Testis (tissue), 3 donors: ENCODE data around the gene HTT. TPM values are rescaled to one million over a fixed set of nuclear protein-coding genes. Genes with fewer than 3 reads are reported as not detected.

Experiments used
- DNase-seq: peaks from one replicate; pipeline ENCODE4 v3.0.0-alpha.2; 2019
- H3K27ac ChIP-seq, 2 donors: fragments of 200-600 bp; sonication (generic); one replicate each; pipeline ENCODE4 v1.5.1; 2019
- H3K27me3 ChIP-seq: fragments of 200-600 bp; sonication (generic); one replicate; pipeline ENCODE4 v1.5.1; 2019
- H3K36me3 ChIP-seq: fragments of 200-600 bp; sonication (generic); one replicate; pipeline ENCODE4 v1.5.1; 2017; ENCODE audit warnings: low read depth; ENCODE audit errors: missing control alignments
- H3K4me1 ChIP-seq: fragments of 200-600 bp; sonication (generic); one replicate; pipeline ENCODE4 v1.5.1; 2019
- H3K4me3 ChIP-seq, 2 donors: fragments of 200-600 bp; sonication (generic); one replicate each; pipeline ENCODE4 v1.5.1; 2017 to 2019
- H3K9me3 ChIP-seq: fragments of 200-600 bp; sonication (generic); one replicate; pipeline ENCODE4 v1.5.1; 2017
- CTCF ChIP-seq, 3 experiments: fragments of 450-650 bp in 2 of 3; fragments of 200-600 bp in 1 of 3; sonication (generic) in 1 of 3; IDR thresholded peaks; one replicate each; pipeline ENCODE4 v1.5.1; 2016 to 2019; ENCODE audit warnings: antibody characterized with exemption in 3 of 3, mild to moderate bottlenecking in 2 of 3, moderate library complexity in 1 of 3
- POLR2A ChIP-seq: fragments of 450-650 bp; IDR thresholded peaks from one replicate; pipeline ENCODE4 v1.6.1; 2017; ENCODE audit warnings: antibody characterized with exemption, mild to moderate bottlenecking, moderate library complexity
- WGBS, 2 donors: methylation state at CpG; one replicate each; pipeline ENCODE4 v1.1.5; 2018; 5-methylcytosine and 5-hydroxymethylcytosine counted together
- intact Hi-C: fragments of 100-400 bp; cut with DNase I; formaldehyde crosslinking; loops from one replicate; pipeline ENCODE4 v1.15.1; 2023; ENCODE audit warnings: low total_unique reads
- polyA plus RNA-seq: library from polyadenylated mRNA; stranded (reverse); fragments of 350-450 nt; fragmentation: Illumina TruSeq; extraction: RNeasy Lipid Tissue Mini Kit (QIAGEN cat#74804); gene quantifications from one replicate; pipeline ENCODE4 v1.2.3, GENCODE V29; 2014; ENCODE audit warnings: low read depth, low replicate concordance; ENCODE audit not compliant: insufficient read depth
- total RNA-seq, 2 donors: library from RNA; depleted of rRNA; stranded (reverse); fragments of >200 nt; gene quantifications; one replicate each; pipeline ENCODE4 v1.2.3, GENCODE V29; 2016

Gene HTT
- total and polyA plus RNA-seq, 3 donors from 2014 or later, result 45.2 to 168 (median 146) TPM

GRCh38 chr4:3179126-3179706, 104.7 kb downstream of the HTT start:
- DNase-seq, result no peak
- Histone ChIP-seq H3K27me3 (no peaks in the 10 kb centered on the region), H3K36me3 (no peaks in the 10 kb centered on the region), H3K9me3 (no peaks in the 10 kb centered on the region), H3K4me1 (no peaks in the 10 kb centered on the region), H3K4me3 (no peak overlapping the region), H3K27ac (no peak overlapping the region)
- intact Hi-C loops, result no loop called here
- TF ChIP-seq POLR2A, result no peak
- TF ChIP-seq CTCF (IDR thresholded peaks at IDR 0.05), result no peak
- WGBS, 2 donors, result 85 to 88% methylated on average over 12 of the region's 12 CpGs

- intact Hi-C loops, result no loop called here
These were observed 108.5 kb downstream of the HTT start for GRCh38 chr4:3183008-3183407.

GRCh38 chr4:3184725-3185124, 110.2 kb downstream of the HTT start:
- no peak for TF ChIP-seq CTCF (IDR thresholded peaks at IDR 0.05)
- no peak for TF ChIP-seq POLR2A
- H3K27ac ChIP-seq, result no peak overlapping the region
- no peak for DNase-seq
- H3K4me1 ChIP-seq, result no peaks in the 10 kb centered on the region
- H3K27me3 ChIP-seq, result no peaks in the 10 kb centered on the region
- H3K9me3 ChIP-seq, result no peaks in the 10 kb centered on the region
- H3K36me3 ChIP-seq, result no peaks in the 10 kb centered on the region
- intact Hi-C loops, result no loop called here
- WGBS, 2 donors, result 86 to 92% methylated on average over 4 of the region's 4 CpGs
- no peak overlapping the region for H3K4me3 ChIP-seq

More at GRCh38 chr4:3183008-3183407, 108.5 kb downstream of the HTT start:
- Histone ChIP-seq H3K27ac (no peak overlapping the region), H3K9me3 (no peaks in the 10 kb centered on the region), H3K27me3 (no peaks in the 10 kb centered on the region), H3K36me3 (no peaks in the 10 kb centered on the region), H3K4me3 (no peak overlapping the region), H3K4me1 (no peaks in the 10 kb centered on the region)
- TF ChIP-seq CTCF (IDR thresholded peaks at IDR 0.05) (no peak), POLR2A (no peak)
- WGBS, 2 donors, result 95 to 100% methylated on average over 4 of the region's 4 CpGs
- no peak for DNase-seq

- TF ChIP-seq POLR2A (no peak), CTCF (IDR thresholded peaks at IDR 0.05) (no peak)
- DNase-seq, result no peak
- H3K27me3 ChIP-seq, result no peaks in the 10 kb centered on the region
- H3K9me3 ChIP-seq, result no peaks in the 10 kb centered on the region
- no peak overlapping the region for H3K27ac ChIP-seq
- H3K36me3 ChIP-seq, result no peaks in the 10 kb centered on the region
- 87 to 92% methylated on average over 11 of the region's 11 CpGs for WGBS, 2 donors
- intact Hi-C loops, result no loop called here
- H3K4me3 ChIP-seq, result no peak overlapping the region
- no peaks in the 10 kb centered on the region for H3K4me1 ChIP-seq
These were observed 112.1 kb downstream of the HTT start for GRCh38 chr4:3186609-3187008.

GRCh38 chr4:3188118-3188517, 113.6 kb downstream of the HTT start:
- 81 to 85% methylated on average over 6 of the region's 6 CpGs for WGBS, 2 donors
- Histone ChIP-seq H3K4me1 (no peaks in the 10 kb centered on the region), H3K27me3 (no peaks in the 10 kb centered on the region), H3K27ac (no peak overlapping the region), H3K36me3 (no peaks in the 10 kb centered on the region), H3K4me3 (no peak overlapping the region), H3K9me3 (no peaks in the 10 kb centered on the region)
- no peak for TF ChIP-seq CTCF (IDR thresholded peaks at IDR 0.05)
- no peak for TF ChIP-seq POLR2A
- intact Hi-C loops, result no loop called here
- DNase-seq, result no peak
